Measurements from ENCODE around the gene COL23A1. TPM values are rescaled to one million over a fixed set of nuclear protein-coding genes. Genes with fewer than 3 reads are reported as not detected.

The COL23A1 gene
- total RNA-seq, 4 donors from 2014 or later: 2.5 to 3.4 (median 3.0) TPM

GRCh38 chr5:178313316-178313715 lies 276.9 kb downstream of the COL23A1 start:
- TF ChIP-seq CTCF (IDR thresholded peaks at IDR 0.05) (no peak), POLR2A (IDR thresholded peaks at IDR 0.05) (no peak)

GRCh38 chr5:178312880-178313282 lies 277.3 kb downstream of the COL23A1 start:
- WGBS, 2 donors: 64 to 65% methylated on average over 18 of the region's 18 CpGs
- TF ChIP-seq CTCF (IDR thresholded peaks at IDR 0.05): no peak
- TF ChIP-seq POLR2A (IDR thresholded peaks at IDR 0.05): no peak
- H3K4me3 ChIP-seq (ENCODE audit: low read depth, poor library complexity, severe bottlenecking): no peak overlapping the region
- intact Hi-C loops (cut with DNase I; ENCODE audit: low total_unique reads): loop anchor here (5.0 kb wide), 1 partner anchor 224 kb away; no protein-coding TSS in a partner anchor
- DNase-seq (ENCODE audit: low spot score in 2 of 2): no peak

More at GRCh38 chr5:178313316-178313715, 276.9 kb downstream of the COL23A1 start:
- intact Hi-C loops (cut with DNase I; ENCODE audit: low total_unique reads): loop anchor here (5.0 kb wide), 1 partner anchor 224 kb away; no protein-coding TSS in a partner anchor
- WGBS, 2 donors: 90% methylated on average over 11 of the region's 11 CpGs
- H3K4me3 ChIP-seq (ENCODE audit: low read depth, poor library complexity, severe bottlenecking): no peak overlapping the region
- DNase-seq (ENCODE audit: low spot score in 2 of 2): no peak

GRCh38 chr5:178310130-178310865 lies 279.9 kb downstream of the COL23A1 start:
- intact Hi-C loops (cut with DNase I; ENCODE audit: low total_unique reads): loop anchor here (5.0 kb wide), 1 partner anchor 227 kb away; no protein-coding TSS in a partner anchor
- no peak for DNase-seq (ENCODE audit: low spot score in 2 of 2)
- TF ChIP-seq POLR2A (IDR thresholded peaks at IDR 0.05): no peak
- TF ChIP-seq CTCF (IDR thresholded peaks at IDR 0.05): no peak
- no peak overlapping the region for H3K4me3 ChIP-seq (ENCODE audit: low read depth, poor library complexity, severe bottlenecking)
- WGBS, 2 donors: 88 to 93% methylated on average over 13 to 17 of the region's 17 CpGs

- WGBS, 2 donors: 77 to 86% methylated on average over 17 to 18 of the region's 18 CpGs
- no peak for DNase-seq (ENCODE audit: low spot score in 2 of 2)
- TF ChIP-seq CTCF (IDR thresholded peaks at IDR 0.05) (no peak), POLR2A (IDR thresholded peaks at IDR 0.05) (no peak)
- no peak overlapping the region for H3K4me3 ChIP-seq (ENCODE audit: low read depth, poor library complexity, severe bottlenecking)
- intact Hi-C loops (cut with DNase I; ENCODE audit: low total_unique reads): loop anchor here (5.0 kb wide), 1 partner anchor 228 kb away; no protein-coding TSS in a partner anchor
Measured at GRCh38 chr5:178309271-178310013, 280.8 kb downstream of the COL23A1 start.

GRCh38 chr5:178308541-178309092 lies 281.6 kb downstream of the COL23A1 start:
- TF ChIP-seq POLR2A (IDR thresholded peaks at IDR 0.05) (no peak), CTCF (IDR thresholded peaks at IDR 0.05) (no peak)
- no peak overlapping the region for H3K4me3 ChIP-seq (ENCODE audit: low read depth, poor library complexity, severe bottlenecking)
- intact Hi-C loops (cut with DNase I; ENCODE audit: low total_unique reads): no loop called here
- 94% methylated on average over 14 to 16 of the region's 18 CpGs for WGBS, 2 donors
- DNase-seq (ENCODE audit: low spot score in 2 of 2): no peak

All from lower leg skin (tissue), 4 donors.